ENCODE results near the gene DAAM1.

- TF ChIP-seq CTCF (conservative IDR thresholded peaks at IDR 0.05; ENCODE audit: low read length) (no peak), EZH2phosphoT487 (IDR thresholded peaks at IDR 0.05; ENCODE audit: borderline replicate concordance) (no peak)
These were observed 58.1 kb downstream of the DAAM1 start for GRCh38 chr14:59246566-59246965.
